Osteocyte (in vitro differentiated cells): ENCODE results near the gene PPP1R9A. TPM values are rescaled to one million over a fixed set of nuclear protein-coding genes. Genes with fewer than 3 reads are reported as not detected.

Source experiments
- DNase-seq: peaks from one replicate; pipeline ENCODE4 v3.0.0; 2021; ENCODE audit warnings: mixed read lengths; ENCODE audit not compliant: unreplicated experiment; ENCODE audit errors: extremely low spot score
- H3K27ac Mint-ChIP-seq: one replicate; pipeline ENCODE4 v1.8.0; 2021; ENCODE audit warnings: mild to moderate bottlenecking, mixed read lengths; ENCODE audit not compliant: unreplicated experiment
- H3K27me3 Mint-ChIP-seq: one replicate; pipeline ENCODE4 v1.8.0; 2021; ENCODE audit warnings: mixed read lengths; ENCODE audit not compliant: unreplicated experiment
- H3K36me3 Mint-ChIP-seq: one replicate; pipeline ENCODE4 v1.8.0; 2021; ENCODE audit warnings: mixed read lengths; ENCODE audit not compliant: unreplicated experiment
- H3K4me1 Mint-ChIP-seq: one replicate; pipeline ENCODE4 v1.8.0; 2021; ENCODE audit warnings: mixed read lengths; ENCODE audit not compliant: unreplicated experiment
- H3K4me3 Mint-ChIP-seq: one replicate; pipeline ENCODE4 v1.8.0; 2021; ENCODE audit warnings: mild to moderate bottlenecking, moderate library complexity, mixed read lengths; ENCODE audit not compliant: unreplicated experiment
- H3K9me3 Mint-ChIP-seq: one replicate; pipeline ENCODE4 v1.8.0; 2021; ENCODE audit warnings: mixed read lengths; ENCODE audit not compliant: unreplicated experiment
- CTCF ChIP-seq: fragments of 200-600 bp; sonication (generic); IDR thresholded peaks from 2 replicates; pipeline ENCODE4 v1.5.0; 2021; ENCODE audit warnings: antibody characterized with exemption, mild to moderate bottlenecking, moderate library complexity
- total RNA-seq: library from RNA; stranded (reverse); gene quantifications from 2 replicates; pipeline ENCODE4 v1.2.1, GENCODE V29; 2021

Gene PPP1R9A
- total RNA-seq, 1 donor from 2014 or later: 3.4 TPM

- Mint-ChIP-seq H3K36me3 (no peaks in the 10 kb centered on the region), H3K4me3 (no peak overlapping the region), H3K27me3 (no peaks in the 10 kb centered on the region), H3K4me1 (no peaks in the 10 kb centered on the region), H3K9me3 (no peaks in the 10 kb centered on the region), H3K27ac (no peak overlapping the region)
- TF ChIP-seq CTCF: no peak
- no peak for DNase-seq
Observed at GRCh38 chr7:94941844-94942632, 34.6 kb downstream of the PPP1R9A start.

GRCh38 chr7:94943134-94943533, 35.7 kb downstream of the PPP1R9A start:
- H3K36me3 Mint-ChIP-seq: no peaks in the 10 kb centered on the region
- no peaks in the 10 kb centered on the region for H3K9me3 Mint-ChIP-seq
- no peaks in the 10 kb centered on the region for H3K27me3 Mint-ChIP-seq
- no peak for TF ChIP-seq CTCF
- no peak for DNase-seq
- H3K4me3 Mint-ChIP-seq: no peak overlapping the region
- no peaks in the 10 kb centered on the region for H3K4me1 Mint-ChIP-seq
- no peak overlapping the region for H3K27ac Mint-ChIP-seq

- Mint-ChIP-seq H3K9me3 (no peaks in the 10 kb centered on the region), H3K27me3 (no peaks in the 10 kb centered on the region), H3K4me3 (no peak overlapping the region), H3K4me1 (no peaks in the 10 kb centered on the region), H3K27ac (no peak overlapping the region), H3K36me3 (no peaks in the 10 kb centered on the region)
- no peak for DNase-seq
- TF ChIP-seq CTCF: no peak
Observed at GRCh38 chr7:94949532-94949931, 42.1 kb downstream of the PPP1R9A start.

GRCh38 chr7:94955807-94956206, 48.4 kb downstream of the PPP1R9A start:
- H3K4me1 Mint-ChIP-seq: no peaks in the 10 kb centered on the region
- DNase-seq: no peak
- no peaks in the 10 kb centered on the region for H3K27me3 Mint-ChIP-seq
- no peaks in the 10 kb centered on the region for H3K36me3 Mint-ChIP-seq
- H3K9me3 Mint-ChIP-seq: no peaks in the 10 kb centered on the region
- H3K4me3 Mint-ChIP-seq: no peak overlapping the region
- no peak for TF ChIP-seq CTCF
- H3K27ac Mint-ChIP-seq: no peak overlapping the region

GRCh38 chr7:94957061-94957460, 49.7 kb downstream of the PPP1R9A start:
- no peak for DNase-seq
- Mint-ChIP-seq H3K27ac (no peak overlapping the region), H3K4me1 (no peaks in the 10 kb centered on the region), H3K27me3 (no peaks in the 10 kb centered on the region), H3K4me3 (no peak overlapping the region), H3K9me3 (no peaks in the 10 kb centered on the region), H3K36me3 (no peaks in the 10 kb centered on the region)
- no peak for TF ChIP-seq CTCF
